ENCODE measurements around the gene TANGO6.

The TANGO6 gene

GRCh38 chr16:68940816-68941215 is 97.5 kb downstream of the TANGO6 start:
- H3K27me3 ChIP-seq (ENCODE audit: insufficient read depth, low read length, poor library complexity), result no peaks in the 10 kb centered on the region
- no peak overlapping the region for H2AFZ ChIP-seq (ENCODE audit: low read depth, low read length)
- no peaks in the 10 kb centered on the region for H4K20me1 ChIP-seq (ENCODE audit: insufficient read depth, low read length)
- DNase-seq (no peak), ATAC-seq (ENCODE audit: insufficient read depth, low read depth) (no peak)
- H3K4me1 ChIP-seq (ENCODE audit: insufficient read depth, low read length), result peaks cover 11% of the 10 kb centered on the region
- no peak overlapping the region for H3K4me3 ChIP-seq (ENCODE audit: low read depth in 1 of 2, low read length in 2 of 2)
- peaks cover 11% of the 10 kb centered on the region for H3K9me3 ChIP-seq (ENCODE audit: insufficient read depth, low read length, severe bottlenecking)
- H3K4me2 ChIP-seq (ENCODE audit: insufficient read depth, low read length), result no peak overlapping the region
- no peaks in the 10 kb centered on the region for H3K79me2 ChIP-seq (ENCODE audit: insufficient read depth, low read length)
- H3K36me3 ChIP-seq (ENCODE audit: insufficient read depth, low read length), result peaks cover 9% of the 10 kb centered on the region
- no peak overlapping the region for H3K27ac ChIP-seq (ENCODE audit: low read length)
- no peak overlapping the region for H3K9ac ChIP-seq (ENCODE audit: low read depth, low read length)
- TF ChIP-seq, protein P1, sequence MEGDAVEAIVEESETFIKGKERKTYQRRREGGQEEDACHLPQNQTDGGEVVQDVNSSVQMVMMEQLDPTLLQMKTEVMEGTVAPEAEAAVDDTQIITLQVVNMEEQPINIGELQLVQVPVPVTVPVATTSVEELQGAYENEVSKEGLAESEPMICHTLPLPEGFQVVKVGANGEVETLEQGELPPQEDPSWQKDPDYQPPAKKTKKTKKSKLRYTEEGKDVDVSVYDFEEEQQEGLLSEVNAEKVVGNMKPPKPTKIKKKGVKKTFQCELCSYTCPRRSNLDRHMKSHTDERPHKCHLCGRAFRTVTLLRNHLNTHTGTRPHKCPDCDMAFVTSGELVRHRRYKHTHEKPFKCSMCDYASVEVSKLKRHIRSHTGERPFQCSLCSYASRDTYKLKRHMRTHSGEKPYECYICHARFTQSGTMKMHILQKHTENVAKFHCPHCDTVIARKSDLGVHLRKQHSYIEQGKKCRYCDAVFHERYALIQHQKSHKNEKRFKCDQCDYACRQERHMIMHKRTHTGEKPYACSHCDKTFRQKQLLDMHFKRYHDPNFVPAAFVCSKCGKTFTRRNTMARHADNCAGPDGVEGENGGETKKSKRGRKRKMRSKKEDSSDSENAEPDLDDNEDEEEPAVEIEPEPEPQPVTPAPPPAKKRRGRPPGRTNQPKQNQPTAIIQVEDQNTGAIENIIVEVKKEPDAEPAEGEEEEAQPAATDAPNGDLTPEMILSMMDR (IDR thresholded peaks at IDR 0.05; ENCODE audit: borderline replicate concordance, extremely low read depth, low read length, poor library complexity, severe bottlenecking), result no peak
- TF ChIP-seq EZH2 (IDR thresholded peaks at IDR 0.05; ENCODE audit: borderline replicate concordance, low read depth, low read length, severe bottlenecking), result no peak

GRCh38 chr16:68943961-68944360 is 100.6 kb downstream of the TANGO6 start:
- Histone ChIP-seq H3K79me2 (ENCODE audit: insufficient read depth, low read length) (no peaks in the 10 kb centered on the region), H3K4me2 (ENCODE audit: insufficient read depth, low read length) (no peak overlapping the region), H3K9ac (ENCODE audit: low read depth, low read length) (no peak overlapping the region), H3K4me1 (ENCODE audit: insufficient read depth, low read length) (no peaks in the 10 kb centered on the region), H3K9me3 (ENCODE audit: insufficient read depth, low read length, severe bottlenecking) (peaks cover 11% of the 10 kb centered on the region), H4K20me1 (ENCODE audit: insufficient read depth, low read length) (no peaks in the 10 kb centered on the region), H3K4me3 (ENCODE audit: low read depth in 1 of 2, low read length in 2 of 2) (no peak overlapping the region), H2AFZ (ENCODE audit: low read depth, low read length) (no peak overlapping the region), H3K27ac (ENCODE audit: low read length) (no peak overlapping the region), H3K36me3 (ENCODE audit: insufficient read depth, low read length) (peaks cover 9% of the 10 kb centered on the region), H3K27me3 (ENCODE audit: insufficient read depth, low read length, poor library complexity) (no peaks in the 10 kb centered on the region)
- TF ChIP-seq EZH2 (IDR thresholded peaks at IDR 0.05; ENCODE audit: borderline replicate concordance, low read depth, low read length, severe bottlenecking), result no peak
- TF ChIP-seq, protein P1 (IDR thresholded peaks at IDR 0.05; ENCODE audit: borderline replicate concordance, extremely low read depth, low read length, poor library complexity, severe bottlenecking), result no peak
- DNase-seq (no peak), ATAC-seq (ENCODE audit: insufficient read depth, low read depth) (no peak)

DNA sequence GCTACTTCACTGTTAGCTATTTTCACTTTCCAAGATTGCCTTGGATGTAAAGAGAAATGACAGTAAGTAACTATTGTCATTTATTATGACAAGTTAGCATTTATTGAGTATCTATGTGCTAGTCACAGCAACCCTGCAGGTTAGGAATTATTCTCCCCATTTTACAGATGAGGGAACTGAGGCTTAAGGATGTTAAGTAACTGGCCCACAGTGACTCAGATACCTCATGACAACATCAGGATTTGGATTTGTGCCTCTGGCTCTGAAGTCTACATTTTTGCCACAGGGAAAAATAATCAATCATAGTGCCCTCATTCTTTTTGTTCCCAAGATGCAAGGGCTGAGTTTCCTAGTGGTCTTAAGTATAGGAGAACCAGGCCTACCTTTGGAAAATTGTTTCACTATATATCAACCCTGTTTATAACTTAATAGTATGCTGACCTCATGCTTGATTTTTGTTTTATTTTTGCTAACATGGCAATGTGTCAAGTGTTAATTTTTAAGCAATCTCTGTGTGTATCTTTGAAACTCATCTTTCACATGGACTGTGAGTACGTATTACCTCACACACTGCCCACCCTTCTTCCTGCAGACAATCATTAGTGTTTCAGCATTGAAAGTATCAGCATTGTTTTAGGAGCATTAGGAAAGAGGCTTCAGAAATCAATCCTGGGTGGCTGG is 105.0 kb downstream of the TANGO6 start:
- Histone ChIP-seq H3K4me2 (ENCODE audit: insufficient read depth, low read length) (no peak overlapping the region), H3K79me2 (ENCODE audit: insufficient read depth, low read length) (no peaks in the 10 kb centered on the region), H4K20me1 (ENCODE audit: insufficient read depth, low read length) (no peaks in the 10 kb centered on the region), H3K4me1 (ENCODE audit: insufficient read depth, low read length) (no peaks in the 10 kb centered on the region), H3K9me3 (ENCODE audit: insufficient read depth, low read length, severe bottlenecking) (peaks cover 11% of the 10 kb centered on the region), H3K27me3 (ENCODE audit: insufficient read depth, low read length, poor library complexity) (no peaks in the 10 kb centered on the region), H2AFZ (ENCODE audit: low read depth, low read length) (no peak overlapping the region), H3K27ac (ENCODE audit: low read length) (no peak overlapping the region), H3K36me3 (ENCODE audit: insufficient read depth, low read length) (peaks cover 9% of the 10 kb centered on the region), H3K4me3 (ENCODE audit: low read depth in 1 of 2, low read length in 2 of 2) (no peak overlapping the region), H3K9ac (ENCODE audit: low read depth, low read length) (no peak overlapping the region)
- ATAC-seq (ENCODE audit: insufficient read depth, low read depth), result no peak
- DNase-seq, result no peak
- TF ChIP-seq, protein P1 (IDR thresholded peaks at IDR 0.05; ENCODE audit: borderline replicate concordance, extremely low read depth, low read length, poor library complexity, severe bottlenecking), result no peak
- no peak for TF ChIP-seq EZH2 (IDR thresholded peaks at IDR 0.05; ENCODE audit: borderline replicate concordance, low read depth, low read length, severe bottlenecking)

Data from DND-41 (cell line).